ENCODE measurements around the gene ZNF618. TPM values are rescaled to one million over a fixed set of nuclear protein-coding genes. Genes with fewer than 3 reads are reported as not detected.

Gene ZNF618
- total and polyA plus RNA-seq, 2 experiments from 2014 or later = 12.1 to 22.1 TPM

DNA sequence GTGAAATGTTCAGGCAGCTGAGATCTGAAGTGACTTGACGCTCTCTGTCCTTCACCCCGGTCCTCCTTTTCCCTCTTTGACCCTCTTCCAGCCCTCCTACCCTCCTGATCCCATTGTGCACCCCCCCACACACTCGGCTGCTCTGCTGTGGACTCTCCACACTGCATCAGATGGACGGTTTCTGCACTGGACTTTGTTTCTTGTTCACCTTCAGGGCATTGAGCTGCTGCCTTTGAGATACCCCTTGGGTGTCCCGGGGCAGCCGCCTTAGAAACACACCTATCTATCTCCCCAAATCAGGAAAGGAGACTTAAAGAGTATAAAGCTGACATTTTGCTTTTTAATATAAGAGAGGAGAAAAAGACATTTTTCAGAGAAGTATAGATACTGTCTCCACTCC, 174.5 kb downstream of the ZNF618 start (continued):
- no peak for TF ChIP-seq ETS1 (IDR thresholded peaks at IDR 0.05)

DNA sequence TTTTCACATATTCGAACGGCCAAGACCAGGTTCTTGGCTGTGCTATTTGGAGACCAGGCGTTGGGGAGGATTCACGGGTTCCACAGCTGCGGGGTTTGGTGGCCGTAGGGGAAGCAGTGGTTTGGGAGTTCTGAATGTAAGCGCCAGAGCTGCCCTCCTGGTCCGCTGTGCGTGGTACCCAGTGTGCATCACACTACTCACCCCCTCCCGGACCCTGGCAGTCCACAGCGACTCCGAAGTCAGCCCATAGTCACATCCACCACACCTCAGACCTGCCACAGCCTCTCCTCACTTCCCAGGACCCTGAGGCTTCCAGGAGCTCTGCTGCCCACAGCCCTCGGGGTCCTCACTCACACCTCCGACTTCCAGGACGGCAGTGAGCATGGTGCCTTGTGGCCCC, 175.2 kb downstream of the ZNF618 start:
- no peaks in the 10 kb centered on the region; the same call in none of the 2 replicates for H4K20me1 ChIP-seq (replicated peaks; ENCODE audit: insufficient read depth)
- no peak overlapping the region for H3K27ac ChIP-seq (ENCODE audit: low read depth)
- no peaks in the 10 kb centered on the region for H3F3A ChIP-seq (replicated peaks; ENCODE audit: low read depth)
- Mint-ChIP-seq H3K27ac (no peak overlapping the region), H3K9me3 (no peaks in the 10 kb centered on the region), H3K36me3 (ENCODE audit: low read depth) (peaks cover 40% of the 10 kb centered on the region), H3K4me1 (peaks cover 7% of the 10 kb centered on the region), H3K4me3 (no peak overlapping the region), H3K27me3 (ENCODE audit: insufficient read depth, low read depth, poor library complexity) (peaks cover 3% of the 10 kb centered on the region)
- 0 out of 2 replicates have a peak, but pooled peaks cover 4% of the 10 kb centered on the region for H3K9me2 ChIP-seq (ENCODE audit: insufficient read depth)
- DNase-seq (ENCODE audit: low spot score) (no peak), ATAC-seq (no peak)
- H3K36me3 ChIP-seq (ENCODE audit: insufficient read depth) = no peaks in the 10 kb centered on the region
- no peaks in the 10 kb centered on the region for H3K27me3 ChIP-seq (ENCODE audit: insufficient read depth)
- TF ChIP-seq ETS1 (IDR thresholded peaks at IDR 0.05) = no peak
- TF ChIP-seq POLR2AphosphoS5 (IDR thresholded peaks at IDR 0.05; ENCODE audit: low read depth) = no peak
- no peak for TF ChIP-seq CTCF (conservative IDR thresholded peaks at IDR 0.05; ENCODE audit: low read depth in 2 of 2)
- TF ChIP-seq STAT1 (IDR thresholded peaks at IDR 0.05; ENCODE audit: unreplicated experiment) = no peak
- TF ChIP-seq CREB1 (CRISPR knock-in tag; IDR thresholded peaks at IDR 0.05; ENCODE audit: low read depth) = no peak
- H3K4me2 ChIP-seq = no peak overlapping the region
- H3K4me1 ChIP-seq (ENCODE audit: insufficient read depth) = no peaks in the 10 kb centered on the region
- H3K4me3 ChIP-seq = no peak overlapping the region
- no peak overlapping the region for H2AFZ ChIP-seq
- no peaks in the 10 kb centered on the region for H3K79me2 ChIP-seq (replicated peaks; ENCODE audit: insufficient read depth)

DNA sequence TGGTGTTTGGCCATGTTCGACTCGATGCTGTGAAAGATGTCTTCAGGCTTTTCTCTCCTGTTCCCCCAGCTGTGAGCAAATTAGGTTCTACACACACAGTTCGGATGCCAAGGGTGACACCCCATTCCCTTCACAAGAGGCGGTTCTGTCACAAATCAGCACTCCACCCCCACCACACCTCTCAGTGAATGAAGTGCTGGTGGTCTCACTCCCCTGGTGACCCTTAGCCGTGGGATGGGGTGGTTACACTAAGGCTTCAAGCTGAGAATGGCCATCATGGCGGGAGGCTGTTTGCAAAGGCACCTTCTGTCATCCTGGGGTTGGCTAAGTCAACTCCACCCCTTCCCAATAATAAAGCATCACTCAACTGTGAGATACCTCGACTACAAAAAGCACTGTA, 175.6 kb downstream of the ZNF618 start:
- Histone ChIP-seq H3K4me3 (no peak overlapping the region), H3K9me2 (ENCODE audit: insufficient read depth) (0 out of 2 replicates have a peak, but pooled peaks cover 4% of the 10 kb centered on the region), H3K27ac (ENCODE audit: low read depth) (no peak overlapping the region), H3F3A (replicated peaks; ENCODE audit: low read depth) (no peaks in the 10 kb centered on the region), H3K4me1 (ENCODE audit: insufficient read depth) (no peaks in the 10 kb centered on the region), H3K36me3 (ENCODE audit: insufficient read depth) (no peaks in the 10 kb centered on the region), H3K4me2 (no peak overlapping the region), H4K20me1 (replicated peaks; ENCODE audit: insufficient read depth) (no peaks in the 10 kb centered on the region; the same call in none of the 2 replicates), H3K79me2 (replicated peaks; ENCODE audit: insufficient read depth) (no peaks in the 10 kb centered on the region), H3K27me3 (ENCODE audit: insufficient read depth) (no peaks in the 10 kb centered on the region), H2AFZ (no peak overlapping the region)
- H3K36me3 Mint-ChIP-seq (ENCODE audit: low read depth) = peaks cover 40% of the 10 kb centered on the region
- no peaks in the 10 kb centered on the region for H3K9me3 Mint-ChIP-seq
- TF ChIP-seq NANOG (IDR thresholded peaks at IDR 0.05; ENCODE audit: borderline replicate concordance) (no peak), JUNB (IDR thresholded peaks at IDR 0.05; ENCODE audit: unreplicated experiment) (no peak), ETS1 (IDR thresholded peaks at IDR 0.05) (no peak), POLR2AphosphoS5 (IDR thresholded peaks at IDR 0.05; ENCODE audit: low read depth) (no peak), ZNF114 (CRISPR knock-in tag; IDR thresholded peaks at IDR 0.05) (no peak), CREB1 (CRISPR knock-in tag; IDR thresholded peaks at IDR 0.05; ENCODE audit: low read depth) (no peak), ZNF331 (CRISPR knock-in tag; IDR thresholded peaks at IDR 0.05; ENCODE audit: low read depth) (no peak), STAT1 (IDR thresholded peaks at IDR 0.05; ENCODE audit: unreplicated experiment) (no peak), CTCF (conservative IDR thresholded peaks at IDR 0.05; ENCODE audit: low read depth in 2 of 2) (no peak), EZH2 (IDR thresholded peaks at IDR 0.05; ENCODE audit: low read depth, unreplicated experiment) (no peak)
- TF ChIP-seq, protein P1, sequence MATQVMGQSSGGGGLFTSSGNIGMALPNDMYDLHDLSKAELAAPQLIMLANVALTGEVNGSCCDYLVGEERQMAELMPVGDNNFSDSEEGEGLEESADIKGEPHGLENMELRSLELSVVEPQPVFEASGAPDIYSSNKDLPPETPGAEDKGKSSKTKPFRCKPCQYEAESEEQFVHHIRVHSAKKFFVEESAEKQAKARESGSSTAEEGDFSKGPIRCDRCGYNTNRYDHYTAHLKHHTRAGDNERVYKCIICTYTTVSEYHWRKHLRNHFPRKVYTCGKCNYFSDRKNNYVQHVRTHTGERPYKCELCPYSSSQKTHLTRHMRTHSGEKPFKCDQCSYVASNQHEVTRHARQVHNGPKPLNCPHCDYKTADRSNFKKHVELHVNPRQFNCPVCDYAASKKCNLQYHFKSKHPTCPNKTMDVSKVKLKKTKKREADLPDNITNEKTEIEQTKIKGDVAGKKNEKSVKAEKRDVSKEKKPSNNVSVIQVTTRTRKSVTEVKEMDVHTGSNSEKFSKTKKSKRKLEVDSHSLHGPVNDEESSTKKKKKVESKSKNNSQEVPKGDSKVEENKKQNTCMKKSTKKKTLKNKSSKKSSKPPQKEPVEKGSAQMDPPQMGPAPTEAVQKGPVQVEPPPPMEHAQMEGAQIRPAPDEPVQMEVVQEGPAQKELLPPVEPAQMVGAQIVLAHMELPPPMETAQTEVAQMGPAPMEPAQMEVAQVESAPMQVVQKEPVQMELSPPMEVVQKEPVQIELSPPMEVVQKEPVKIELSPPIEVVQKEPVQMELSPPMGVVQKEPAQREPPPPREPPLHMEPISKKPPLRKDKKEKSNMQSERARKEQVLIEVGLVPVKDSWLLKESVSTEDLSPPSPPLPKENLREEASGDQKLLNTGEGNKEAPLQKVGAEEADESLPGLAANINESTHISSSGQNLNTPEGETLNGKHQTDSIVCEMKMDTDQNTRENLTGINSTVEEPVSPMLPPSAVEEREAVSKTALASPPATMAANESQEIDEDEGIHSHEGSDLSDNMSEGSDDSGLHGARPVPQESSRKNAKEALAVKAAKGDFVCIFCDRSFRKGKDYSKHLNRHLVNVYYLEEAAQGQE (IDR thresholded peaks at IDR 0.05; ENCODE audit: unreplicated experiment) = no peak
- ATAC-seq = no peak
- peaks cover 7% of the 10 kb centered on the region for H3K4me1 Mint-ChIP-seq
- DNase-seq (ENCODE audit: low spot score) = no peak
- no peak overlapping the region for H3K27ac Mint-ChIP-seq
- no peak overlapping the region for H3K4me3 Mint-ChIP-seq
- H3K27me3 Mint-ChIP-seq (ENCODE audit: insufficient read depth, low read depth, poor library complexity) = peaks cover 4% of the 10 kb centered on the region
